ENCODE measurements around the gene CDHR3. TPM values are rescaled to one million over a fixed set of nuclear protein-coding genes. Genes with fewer than 3 reads are reported as not detected.
"Not testable (repeated sequence)": the region's sequence is repeated elsewhere in the genome, so short reads cannot be mapped to it uniquely, and the experiment has no call there.

The CDHR3 gene
- polyA plus RNA-seq, 10 donors = 7.8 to 24.3 (median 14.0) TPM

DNA sequence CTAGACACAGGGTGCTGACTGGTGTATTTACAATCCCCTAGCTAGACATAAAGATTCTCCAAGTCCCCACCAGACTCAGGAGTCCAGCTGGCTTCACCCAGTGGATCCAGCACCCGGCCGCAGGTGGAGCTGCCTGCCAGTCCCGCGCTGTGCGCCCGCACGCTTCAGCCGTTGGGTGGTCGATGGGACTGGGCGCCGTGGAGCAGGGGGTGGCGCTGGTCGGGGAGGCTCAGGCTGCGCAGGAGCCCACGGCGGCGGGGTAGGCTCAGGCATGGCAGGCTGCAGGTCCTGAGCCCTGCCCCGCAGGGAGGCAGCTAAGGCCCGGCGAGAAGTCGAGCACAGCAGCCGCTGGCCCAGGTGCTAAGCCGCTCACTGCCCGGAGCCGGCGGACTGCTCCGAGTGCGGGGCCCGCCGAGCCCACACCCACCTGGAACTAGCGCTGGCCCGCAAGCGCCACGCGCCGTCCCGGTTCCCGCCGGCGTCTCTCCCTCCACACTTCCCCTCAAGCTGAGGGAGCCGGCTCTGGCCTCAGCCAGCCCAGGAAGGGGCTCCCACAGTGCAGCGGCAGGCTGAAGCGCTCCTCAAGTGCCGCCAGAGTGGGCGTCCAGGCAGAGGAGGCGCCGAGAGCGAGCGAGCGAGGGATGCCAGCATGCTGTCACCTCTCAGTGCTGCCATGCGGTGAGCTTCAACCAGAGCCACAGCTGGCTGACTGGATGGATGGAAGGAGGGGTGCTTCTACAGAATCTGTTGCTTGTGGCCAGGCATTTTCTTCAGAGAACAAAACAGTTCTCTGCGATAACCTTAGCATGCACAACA, 7.2 kb upstream of the CDHR3 start:
- DNase-seq = not testable (repeated sequence)

DNA sequence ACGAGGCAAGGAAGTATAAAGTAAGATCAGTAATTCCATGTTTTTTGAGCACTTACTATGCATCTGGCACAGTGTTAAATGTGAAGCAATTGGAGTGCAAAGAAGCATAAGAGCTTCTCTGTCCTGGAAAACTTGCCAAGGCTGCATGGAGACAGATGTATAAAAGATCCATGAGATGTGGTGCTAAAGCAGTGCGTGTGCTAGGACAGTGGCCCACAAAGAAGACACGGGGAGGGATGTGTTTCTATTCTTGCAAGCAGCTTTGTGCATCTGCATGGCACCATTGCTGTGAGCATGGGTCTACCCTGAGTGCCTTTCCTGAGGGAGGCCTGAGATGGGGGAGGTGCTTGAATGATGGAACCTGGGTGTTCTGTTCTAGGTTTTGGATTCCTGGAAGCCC, 5.1 kb upstream of the CDHR3 start:
- DNase-seq = no peak

DNA sequence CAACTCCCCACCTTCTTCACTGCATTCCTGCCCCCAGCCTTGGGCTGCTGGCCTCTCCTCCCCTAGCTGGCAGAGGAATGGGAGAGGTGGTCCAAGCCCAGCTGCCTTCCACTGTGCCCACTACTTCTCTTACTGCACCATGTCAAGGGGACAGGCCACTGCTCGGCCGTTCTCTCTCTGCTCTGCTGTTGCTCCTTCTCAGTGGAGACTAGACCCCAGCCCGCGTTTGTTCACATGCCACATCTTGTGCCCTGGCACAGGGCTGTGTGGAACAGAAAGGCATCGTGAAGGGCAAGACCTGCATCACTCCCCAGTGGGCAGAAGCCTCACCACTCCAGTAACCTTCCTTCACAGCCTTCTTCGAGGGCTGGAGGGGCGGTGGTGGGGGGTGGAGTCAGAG, 711 bp upstream of the CDHR3 start:
- no peak for DNase-seq

DNA sequence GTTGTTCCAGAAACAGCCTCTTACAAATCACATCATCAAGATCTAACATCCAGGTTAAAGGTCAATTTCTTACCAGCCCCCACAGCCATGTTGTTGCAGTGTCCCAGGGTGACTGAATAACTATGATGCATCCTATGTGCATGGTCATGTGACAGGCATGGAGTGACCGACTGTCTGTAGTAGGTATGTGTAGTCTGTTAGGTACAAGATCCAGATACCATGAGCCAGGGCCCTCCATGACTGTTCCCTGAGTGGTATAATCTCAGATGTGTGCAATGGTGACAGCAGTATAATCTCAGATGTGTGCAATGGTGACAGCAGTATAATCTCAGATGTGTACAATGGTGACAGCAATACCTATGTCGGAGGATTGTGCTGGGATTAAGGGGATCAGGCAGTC, 8.8 kb downstream of the CDHR3 start:
- DNase-seq = no peak

DNA sequence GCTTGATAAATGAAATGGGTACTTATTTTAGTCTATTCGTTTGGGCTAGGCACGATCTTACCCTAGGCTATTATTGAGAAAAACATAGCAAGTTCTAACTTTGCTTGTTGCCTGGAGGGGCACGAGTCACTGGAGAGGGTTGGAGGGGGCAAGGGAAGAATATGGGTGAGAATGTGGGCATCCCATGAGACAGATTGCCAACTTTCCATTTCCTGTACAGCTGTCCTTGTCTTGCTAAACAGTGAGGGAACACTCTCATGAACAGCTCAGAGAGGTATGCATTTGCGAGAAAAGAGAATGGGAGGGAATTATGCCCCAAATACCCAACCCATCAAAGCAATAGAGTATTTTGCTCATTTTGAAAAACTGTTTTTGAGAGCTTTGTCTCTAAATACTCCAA, 9.2 kb downstream of the CDHR3 start:
- DNase-seq = no peak

DNA sequence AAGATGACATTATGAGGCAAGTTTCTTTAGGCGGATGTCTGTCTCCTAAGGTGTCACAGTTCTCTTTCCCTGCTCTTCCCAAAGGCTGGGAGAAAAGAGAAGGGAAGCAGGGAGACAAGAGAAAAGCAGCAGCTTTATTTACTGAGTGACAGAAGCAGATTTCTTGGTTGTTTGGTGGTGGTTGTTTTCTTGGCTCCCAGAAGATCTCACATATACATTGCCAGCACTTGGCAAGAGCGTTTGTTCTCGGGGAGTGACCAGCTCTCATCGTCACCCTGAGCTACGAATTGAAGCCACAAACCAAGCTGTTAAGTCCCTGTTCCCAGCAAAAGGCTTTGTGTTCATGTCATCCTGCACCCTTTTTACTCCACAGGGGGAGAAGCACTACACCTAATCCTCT, 11.4 kb downstream of the CDHR3 start:
- DNase-seq = peak in 2 of 3 donors; percentile 19 to 50

DNA sequence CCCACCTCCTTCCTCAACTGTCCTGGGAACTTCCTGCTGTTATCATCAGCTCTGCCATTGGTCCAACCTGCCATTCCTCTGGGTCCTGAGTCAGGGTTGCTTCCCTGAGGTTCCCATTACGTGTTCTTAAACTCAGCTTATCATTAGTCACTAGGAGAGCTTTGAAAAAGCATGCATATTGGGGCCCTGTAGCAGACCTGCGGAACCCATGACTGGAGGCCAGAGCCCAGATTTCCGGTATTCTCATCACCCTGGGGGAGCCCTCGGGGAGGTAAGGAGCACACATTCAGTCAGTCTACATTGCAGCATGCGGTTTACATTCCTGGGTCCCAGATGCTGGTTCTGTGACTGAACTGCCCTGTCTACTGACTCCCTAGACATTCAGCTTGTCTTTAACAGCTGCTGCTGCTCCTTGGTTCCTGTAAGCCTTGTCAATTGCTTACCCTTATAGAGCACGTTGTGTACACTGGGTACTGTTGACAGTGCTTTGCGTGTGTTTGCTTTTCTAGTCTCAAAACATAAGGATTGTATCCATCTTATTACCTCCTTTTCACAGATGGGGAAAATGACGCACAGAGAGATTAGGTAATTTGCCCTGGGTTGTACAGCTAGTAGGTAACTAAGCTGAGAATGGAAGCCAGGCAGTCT, 12.8 kb downstream of the CDHR3 start:
- DNase-seq = peak in 1 of 3 donors; percentile 68

DNA sequence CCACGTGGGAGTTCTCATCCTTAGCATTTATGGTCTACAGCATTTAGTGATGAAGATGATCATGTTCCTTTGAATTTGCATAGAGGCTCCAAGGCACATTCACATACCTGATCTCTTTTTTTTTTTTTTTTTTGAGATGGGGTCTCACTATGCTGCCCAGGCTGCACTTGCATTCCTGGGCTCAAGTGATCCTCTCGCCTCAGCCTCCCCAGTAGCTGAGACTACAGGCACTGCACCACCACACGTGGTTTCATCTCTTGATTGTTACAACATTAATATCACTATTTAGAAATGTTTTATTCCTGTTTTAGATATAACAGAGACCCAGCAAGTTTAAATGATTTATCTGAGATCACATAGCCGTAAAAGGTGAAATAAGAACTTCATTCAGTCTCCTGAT, 13.8 kb downstream of the CDHR3 start:
- DNase-seq = no peak

DNA sequence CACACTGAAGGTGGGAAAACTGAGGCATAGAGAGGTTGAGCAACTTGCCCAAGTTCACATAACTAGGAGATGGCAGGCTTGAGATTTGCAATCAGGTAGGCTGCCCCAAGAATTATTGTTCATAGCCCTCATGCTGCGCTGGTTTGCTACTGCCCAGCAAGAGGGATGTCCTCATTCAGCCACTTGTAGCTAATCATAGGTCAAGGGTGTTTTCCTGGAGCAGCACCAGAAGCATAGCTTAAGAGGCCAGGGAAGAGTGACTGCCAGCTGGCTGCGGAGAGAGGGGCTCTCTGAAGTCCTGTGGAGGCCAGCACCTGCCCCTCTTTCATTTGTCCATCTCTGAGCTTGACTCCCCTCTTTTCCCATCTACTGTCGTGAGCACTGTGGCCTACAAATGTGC, 15.0 kb downstream of the CDHR3 start:
- peak in 1 of 3 donors; percentile 12 for DNase-seq

DNA sequence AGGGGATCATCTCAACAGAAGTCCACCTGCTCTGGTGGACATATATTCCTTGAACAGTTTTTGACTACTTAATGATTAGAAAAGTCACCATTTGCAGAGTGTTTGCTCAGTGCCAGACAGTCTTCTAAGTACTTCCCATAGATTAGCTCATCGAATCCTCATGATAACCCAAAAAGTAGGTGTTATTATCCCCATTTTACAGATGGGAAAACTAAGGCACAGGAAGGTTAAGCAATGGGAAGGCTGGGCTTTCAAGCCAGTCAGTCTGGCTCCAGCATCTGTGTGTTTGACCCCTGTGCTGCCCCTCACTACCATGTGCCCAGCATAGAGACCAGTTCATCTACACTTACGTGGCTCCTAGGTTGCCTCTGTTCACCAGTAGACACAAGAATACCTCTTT, 15.9 kb downstream of the CDHR3 start:
- no peak for DNase-seq

DNA sequence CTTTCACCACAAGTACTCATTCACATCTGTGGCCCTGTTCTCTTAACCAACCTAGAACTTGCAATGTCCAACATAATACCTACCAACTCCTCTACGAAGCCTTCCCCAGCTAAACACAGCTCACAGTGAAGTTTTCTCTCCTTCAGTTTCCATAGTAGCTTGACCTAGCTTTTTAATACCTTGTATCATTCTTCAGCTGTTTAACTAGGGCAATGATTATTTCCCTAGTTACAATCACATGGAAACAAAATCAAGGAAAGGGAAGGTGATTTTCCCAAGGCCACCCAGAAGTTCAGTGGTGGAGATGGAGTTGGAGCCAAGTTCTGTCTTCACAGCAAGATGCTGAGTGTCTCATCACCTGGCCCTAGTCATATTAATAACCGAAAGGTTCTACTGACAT, 16.3 kb downstream of the CDHR3 start:
- no peak for DNase-seq

DNA sequence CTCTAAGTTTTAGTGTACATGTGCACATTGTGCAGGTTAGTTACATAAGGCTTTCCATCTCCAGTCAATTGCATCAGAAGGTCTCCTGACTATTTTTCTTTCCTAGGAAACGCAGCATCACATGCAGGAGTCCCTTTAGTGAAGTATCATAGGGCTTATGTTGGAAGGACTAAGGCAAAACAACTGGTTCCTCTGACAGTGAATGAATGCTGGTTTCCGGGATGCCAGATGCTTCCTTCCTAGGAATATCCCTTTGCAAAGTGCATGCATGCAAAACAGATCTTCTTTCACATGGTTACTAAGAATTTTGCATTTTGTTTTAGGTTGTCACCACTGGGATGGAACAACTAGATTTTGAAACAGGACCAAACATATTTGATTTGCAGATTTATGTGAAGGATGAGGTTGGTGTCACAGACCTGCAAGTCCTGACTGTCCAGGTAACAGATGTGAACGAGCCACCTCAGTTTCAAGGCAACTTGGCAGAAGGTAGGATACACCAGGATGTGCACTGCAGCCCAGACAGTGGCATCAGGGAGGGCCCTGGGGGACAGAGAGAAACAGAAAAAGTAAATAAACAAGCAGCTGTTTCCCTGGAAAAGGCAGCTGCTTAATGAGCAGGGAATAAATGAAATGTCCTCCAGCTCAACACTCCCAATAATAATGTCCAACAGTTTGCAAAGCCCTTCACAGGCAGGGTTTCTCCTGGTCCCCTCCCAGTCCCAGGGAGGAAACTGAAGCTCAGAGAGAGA, 17.8 kb downstream of the CDHR3 start:
- peak in 2 of 3 donors; percentile 11 to 59 for DNase-seq

DNA sequence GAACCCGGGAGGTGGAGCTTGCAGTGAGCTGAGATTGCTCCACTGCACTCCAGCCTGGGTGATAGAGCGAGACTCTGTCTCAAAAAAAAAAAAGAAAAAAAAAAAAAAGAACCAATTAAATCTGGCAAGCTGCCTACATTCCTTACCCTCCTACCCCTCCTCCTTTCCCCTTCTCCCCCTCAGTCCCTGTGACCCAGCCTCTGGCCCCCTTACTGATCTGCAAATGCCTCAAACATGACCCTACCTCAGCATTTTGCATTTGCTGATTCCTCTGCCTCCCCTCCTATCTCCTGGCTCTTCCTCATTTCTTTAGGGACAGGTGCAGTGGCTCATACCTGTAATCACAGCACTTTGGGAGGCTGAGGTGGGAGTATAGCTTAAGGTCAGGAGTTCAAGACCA, 19.3 kb downstream of the CDHR3 start:
- no peak for DNase-seq

DNA sequence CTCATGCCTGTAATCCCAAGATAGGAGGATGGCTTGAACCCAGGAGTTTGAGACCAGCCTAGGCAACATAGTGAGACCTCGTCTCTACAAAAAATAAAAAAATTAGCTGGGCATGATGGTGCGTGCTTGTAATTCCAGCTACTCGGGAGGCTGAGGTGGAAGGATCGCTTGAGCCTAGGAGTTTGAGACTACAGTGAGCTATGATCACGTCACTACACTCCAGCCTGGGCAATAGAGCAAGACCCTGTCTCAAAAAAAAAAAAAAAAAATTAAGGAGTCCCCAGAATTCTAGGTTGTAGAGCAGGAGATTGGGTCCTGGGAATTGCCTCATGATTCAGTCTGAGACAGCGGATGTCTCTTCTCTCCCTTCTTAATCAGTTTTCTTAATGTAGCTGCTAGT, 21.7 kb downstream of the CDHR3 start:
- DNase-seq = not testable (repeated sequence)

DNA sequence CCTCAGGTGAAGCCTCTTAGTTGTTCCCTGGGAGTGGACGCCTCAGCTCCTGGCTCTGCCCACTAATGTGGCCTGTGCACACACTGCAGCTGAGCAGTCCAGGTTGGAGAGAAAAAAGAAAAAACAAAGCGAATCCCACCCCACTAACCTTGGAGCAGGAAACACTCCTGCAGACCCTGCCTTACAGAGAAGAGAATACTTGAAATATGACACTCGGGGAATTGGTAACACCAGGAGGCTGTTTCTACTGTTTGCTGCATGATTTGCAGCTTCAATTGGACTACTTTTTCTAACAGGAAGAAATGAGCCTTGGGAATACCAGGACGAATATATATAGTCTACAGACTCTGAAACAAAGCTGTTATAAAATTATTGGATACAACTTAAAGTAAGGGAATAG, 22.2 kb downstream of the CDHR3 start:
- DNase-seq = peak in 1 of 3 donors; percentile 44

DNA sequence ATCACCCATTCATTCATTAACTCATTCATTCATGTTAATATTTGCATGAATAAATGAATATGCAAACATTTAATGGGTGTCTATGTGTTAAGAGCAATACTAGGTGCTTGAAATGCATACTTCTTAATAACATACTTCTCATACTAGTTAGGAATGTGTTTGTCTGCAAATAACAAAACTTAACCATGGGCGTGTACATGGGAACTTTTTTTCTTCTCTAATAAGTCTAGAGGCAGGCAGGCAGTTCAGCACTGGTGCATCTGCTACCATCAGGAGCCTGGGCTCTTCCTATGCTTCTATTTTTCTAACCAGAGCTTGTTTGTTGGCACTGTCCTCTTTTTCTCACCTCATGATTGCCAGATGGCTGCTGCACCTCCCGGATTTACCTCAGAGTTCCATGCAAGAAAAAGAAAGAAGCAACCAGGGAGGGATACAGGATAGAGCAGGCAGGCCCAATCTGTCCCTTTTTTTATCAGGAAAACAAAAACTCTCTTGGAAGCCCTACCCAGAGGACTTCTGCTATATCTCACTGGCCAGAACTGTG, 22.7 kb downstream of the CDHR3 start:
- DNase-seq = no peak

DNA sequence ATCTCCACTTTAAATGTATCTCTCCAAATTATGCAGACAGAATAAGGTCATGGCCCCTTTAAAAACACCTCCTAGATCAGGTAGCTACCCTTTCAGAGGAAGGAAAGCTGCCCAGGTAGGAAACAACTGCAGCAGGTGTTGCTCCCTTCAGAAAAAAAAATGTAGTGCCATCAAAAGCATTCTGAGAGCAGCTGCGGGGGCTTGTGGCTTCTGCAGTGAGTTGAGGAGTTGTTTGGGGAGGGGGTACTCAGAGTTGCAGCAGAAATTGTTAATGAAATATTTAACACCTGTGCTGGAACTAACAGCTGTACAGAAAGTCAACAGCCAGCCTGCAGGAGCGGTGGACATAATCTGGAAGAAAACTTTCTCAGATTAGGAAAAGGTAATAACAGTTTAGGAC, 24.0 kb downstream of the CDHR3 start:
- no peak for DNase-seq

DNA sequence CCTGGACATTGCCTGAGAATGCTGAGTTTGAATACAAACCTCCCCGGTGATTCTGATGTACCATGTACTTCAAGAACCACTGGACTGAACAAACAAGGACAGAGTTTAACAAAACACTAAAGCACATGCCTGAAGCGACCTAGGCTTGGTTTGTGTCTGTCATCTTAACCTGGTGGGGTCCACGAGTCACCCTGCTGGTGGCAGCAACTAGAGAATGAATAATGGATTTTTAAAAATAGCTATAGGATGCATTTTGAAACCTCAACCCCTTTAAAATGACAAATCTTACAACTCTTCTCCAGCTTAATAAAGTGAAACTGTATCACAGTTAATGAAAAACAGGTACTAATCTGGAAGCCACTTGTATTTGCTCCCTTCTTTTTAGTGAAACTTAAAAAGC, 25.2 kb downstream of the CDHR3 start:
- no peak for DNase-seq

DNA sequence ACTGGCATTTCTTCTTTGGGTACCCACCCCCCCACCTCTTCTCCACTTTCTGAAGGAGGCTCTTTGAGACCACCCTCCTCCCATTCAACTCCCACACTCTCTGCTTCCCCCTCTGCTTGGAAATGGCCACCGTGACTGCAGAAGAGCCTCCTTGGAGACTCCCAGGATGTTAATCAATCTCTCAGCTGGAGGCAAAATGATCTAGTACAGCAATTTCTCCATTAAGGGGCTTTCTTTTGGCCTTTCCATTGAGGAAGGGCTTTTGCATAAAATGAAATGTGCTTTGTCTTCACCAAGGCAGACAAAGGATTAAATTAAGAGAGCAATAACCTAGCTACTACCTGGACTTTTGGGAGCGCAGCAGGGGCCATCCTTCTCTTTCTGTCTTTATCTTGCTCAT, 26.1 kb downstream of the CDHR3 start:
- no peak for DNase-seq

DNA sequence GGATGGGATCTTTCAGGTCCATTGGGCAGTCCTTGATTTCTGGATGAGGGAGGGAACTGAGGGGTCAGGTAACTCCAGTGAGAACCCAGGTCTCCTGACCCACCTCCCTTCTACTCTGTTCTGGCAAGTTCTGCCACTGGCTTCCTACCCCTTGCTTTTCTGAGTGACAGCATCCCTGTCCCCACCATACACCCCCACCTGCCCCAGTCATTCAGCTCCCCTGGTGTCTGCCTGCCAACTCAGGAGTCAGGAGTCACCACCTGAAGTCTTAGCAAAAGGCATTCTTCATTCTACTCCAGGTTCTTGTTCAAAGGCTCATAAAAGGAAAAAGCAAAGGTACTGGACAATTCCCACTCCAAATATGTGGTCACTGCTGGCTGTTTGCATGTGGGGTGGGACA, 26.6 kb downstream of the CDHR3 start:
- no peak for DNase-seq

DNA sequence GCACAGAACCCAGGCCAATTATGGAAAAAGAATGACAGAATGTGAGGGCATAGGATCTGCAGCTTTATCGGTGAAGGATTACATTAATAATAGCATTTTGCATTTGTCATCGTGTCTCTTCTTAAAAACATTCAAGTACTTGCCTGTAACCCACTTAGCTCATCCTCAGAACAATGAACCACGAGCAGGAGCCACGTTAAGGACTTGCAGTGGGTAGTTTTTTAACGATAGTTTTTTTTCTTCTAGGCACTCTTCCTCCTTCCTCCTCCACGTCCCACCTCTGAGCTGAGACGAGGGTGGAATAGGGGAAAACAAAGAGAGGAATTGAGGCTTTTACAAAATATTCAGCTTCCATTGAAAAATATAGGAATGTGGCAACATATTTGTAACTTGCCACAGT, 27.1 kb downstream of the CDHR3 start:
- DNase-seq = no peak

DNA sequence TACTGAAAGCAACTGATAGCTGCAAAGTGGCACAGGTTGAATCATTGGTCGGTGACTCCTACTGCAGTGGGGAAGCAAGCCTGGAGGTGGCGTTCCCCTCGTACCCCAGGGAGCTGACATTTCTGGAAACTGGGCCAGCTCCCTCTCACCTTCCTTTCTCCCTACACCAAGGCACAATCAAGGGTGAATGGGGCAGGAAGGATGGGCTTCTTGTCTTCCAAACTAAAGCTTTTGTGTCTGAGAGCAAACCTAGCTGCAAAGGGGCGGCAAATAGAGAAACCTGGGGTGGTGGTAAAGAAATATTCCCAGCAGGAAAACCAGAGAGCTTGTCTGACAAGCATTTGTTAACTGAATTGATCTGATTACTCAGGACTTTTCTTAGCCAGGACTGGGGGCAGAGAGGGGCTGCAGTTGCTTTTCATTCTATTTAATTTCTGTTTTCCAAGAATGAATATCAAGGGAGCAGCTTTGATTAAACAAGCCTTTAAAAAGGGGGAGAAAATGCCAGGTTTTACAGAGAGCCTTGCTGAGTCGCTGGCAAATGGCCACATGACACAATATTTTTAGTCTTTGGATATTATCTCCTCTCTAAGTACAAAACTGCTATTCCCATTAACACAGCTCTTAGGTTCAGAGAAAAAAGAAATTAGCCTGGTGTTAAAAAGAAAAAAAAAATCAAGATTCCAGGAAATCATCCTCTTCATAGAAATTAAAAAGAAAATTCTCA, 27.8 kb downstream of the CDHR3 start:
- peak; percentile 29 to 84 (median 73) for DNase-seq

Data from muscle of back (tissue), 11 donors.